ENCODE data around the gene CMTM2. TPM values are rescaled to one million over a fixed set of nuclear protein-coding genes. Genes with fewer than 3 reads are reported as not detected.

The CMTM2 gene
- total and polyA plus RNA-seq, 9 of the 15 experiments (the other 6 are each of a cell fraction or from before 2014, with no cell fraction given): not detected

DNA sequence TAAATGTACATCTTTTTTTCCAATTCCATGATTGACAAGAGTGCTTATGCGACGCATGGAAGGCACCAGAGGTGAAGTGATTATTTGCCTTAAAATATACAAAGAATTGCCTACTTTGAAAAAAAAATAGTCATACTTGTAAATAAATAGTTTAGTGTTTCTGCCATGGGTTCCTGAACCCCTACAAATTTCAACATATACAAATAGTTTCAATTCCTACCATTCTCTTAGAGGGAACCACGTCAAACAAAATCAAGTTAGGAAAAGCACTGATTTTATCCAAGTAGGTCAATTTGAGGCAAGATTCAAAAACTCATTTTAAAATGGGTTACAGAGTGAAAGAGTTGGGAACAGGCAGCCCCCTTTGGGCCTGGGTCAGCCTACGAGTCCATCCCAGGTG, 36.9 kb downstream of the CMTM2 start:
- Histone ChIP-seq H3K36me3 (ENCODE audit: control insufficient read depth, insufficient read depth, low read length) (peaks cover 58% of the 10 kb centered on the region), H3K9me3 (replicated peaks; ENCODE audit: control insufficient read depth, insufficient read depth, low read depth, low read length) (no peaks in the 10 kb centered on the region), H3K4me1 (replicated peaks in 1 of 2; ENCODE audit: control insufficient read depth in 2 of 2, insufficient read depth in 2 of 2, low read length in 2 of 2) (peaks cover 27 to 51% of the 10 kb centered on the region in 2 experiments), H3K4me3 (no peak overlapping the region), H3K9me1 (ENCODE audit: control insufficient read depth, insufficient read depth, low read length) (no peaks in the 10 kb centered on the region), H4K20me1 (replicated peaks; ENCODE audit: control insufficient read depth, insufficient read depth, low read length) (no peaks in the 10 kb centered on the region), H3K27ac (ENCODE audit: extremely low read depth, low read depth, low read length) (no peak overlapping the region), H3K4me2 (ENCODE audit: insufficient read depth, low read length) (no peak overlapping the region), H3K27me3 (ENCODE audit: control insufficient read depth in 2 of 2, insufficient read depth in 2 of 2, low read length in 2 of 2) (no peaks in the 10 kb centered on the region), H3K79me2 (ENCODE audit: control insufficient read depth, insufficient read depth, low read length) (no peaks in the 10 kb centered on the region), H3K9ac (ENCODE audit: insufficient read depth in 1 of 2, low read depth in 2 of 2, low read length in 2 of 2) (no peak overlapping the region), H2AFZ (ENCODE audit: low read depth, low read length) (no peak overlapping the region)
- CTCF ChIA-PET (ENCODE audit: low intra/inter-chr PET ratio): no interaction called here
- FAIRE-seq (no peak), DNase-seq (ENCODE audit: extremely low read depth in 1 of 4, low spot score in 3 of 4) (no peak), ATAC-seq (no peak)
- in situ Hi-C loops (cut with MboI) (no loop called here), intact Hi-C loops (cut with micrococcal nuclease) (loop anchor here (5.0 kb wide), 1 partner anchor 81 kb away; the partner anchor contains the start of gene CMTM4)
- 85% methylated on average over 4 of the region's 4 CpGs for WGBS (ENCODE audit: insufficient coverage, low coverage, missing lambda C conversion rate)
- POLR2A ChIA-PET: interaction anchor here (1.0 to 2.1 kb wide), 3 partner anchors 8 to 75 kb away, joined by 3 to 8 read pairs (median 3); no protein-coding TSS in a partner anchor
- BruUV-seq (replicated peaks): no TSS peak
- no peak for TF ChIP-seq NFRKB (IDR thresholded peaks at IDR 0.05; ENCODE audit: low read depth)
- TF ChIP-seq KAT7 (CRISPR knock-in tag; IDR thresholded peaks at IDR 0.05; ENCODE audit: borderline replicate concordance): no peak
- TF ChIP-seq, protein P1, sequence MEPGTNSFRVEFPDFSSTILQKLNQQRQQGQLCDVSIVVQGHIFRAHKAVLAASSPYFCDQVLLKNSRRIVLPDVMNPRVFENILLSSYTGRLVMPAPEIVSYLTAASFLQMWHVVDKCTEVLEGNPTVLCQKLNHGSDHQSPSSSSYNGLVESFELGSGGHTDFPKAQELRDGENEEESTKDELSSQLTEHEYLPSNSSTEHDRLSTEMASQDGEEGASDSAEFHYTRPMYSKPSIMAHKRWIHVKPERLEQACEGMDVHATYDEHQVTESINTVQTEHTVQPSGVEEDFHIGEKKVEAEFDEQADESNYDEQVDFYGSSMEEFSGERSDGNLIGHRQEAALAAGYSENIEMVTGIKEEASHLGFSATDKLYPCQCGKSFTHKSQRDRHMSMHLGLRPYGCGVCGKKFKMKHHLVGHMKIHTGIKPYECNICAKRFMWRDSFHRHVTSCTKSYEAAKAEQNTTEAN (CRISPR knock-in tag; IDR thresholded peaks at IDR 0.05): no peak
- TF ChIP-seq CBX5 (IDR thresholded peaks at IDR 0.05; ENCODE audit: borderline replicate concordance, low read depth): no peak
- no peak for TF ChIP-seq GTF2A2 (tag; IDR thresholded peaks at IDR 0.05)

Measured in K562 (cell line).